GM19023 (cell line): ENCODE data around the gene KCTD10.
A peak's percentile ranks its signal among the peaks of the same experiment; 100 is the strongest.

Experiments used
- ATAC-seq: cut with Tn5 transposase; IDR thresholded peaks from one replicate; pipeline ENCODE4 v1.9.1; 2021; ENCODE audit warnings: mild to moderate bottlenecking, moderate library complexity; ENCODE audit not compliant: unreplicated experiment

Gene KCTD10, protein sequence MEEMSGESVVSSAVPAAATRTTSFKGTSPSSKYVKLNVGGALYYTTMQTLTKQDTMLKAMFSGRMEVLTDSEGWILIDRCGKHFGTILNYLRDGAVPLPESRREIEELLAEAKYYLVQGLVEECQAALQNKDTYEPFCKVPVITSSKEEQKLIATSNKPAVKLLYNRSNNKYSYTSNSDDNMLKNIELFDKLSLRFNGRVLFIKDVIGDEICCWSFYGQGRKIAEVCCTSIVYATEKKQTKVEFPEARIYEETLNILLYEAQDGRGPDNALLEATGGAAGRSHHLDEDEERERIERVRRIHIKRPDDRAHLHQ

GRCh38 chr12:109477185-109477962, at the start of gene KCTD10, which contains the start of gene UBE3B:
TSS of gene KCTD10 (minus strand) at chr12:109477300. CDS start at chr12:109477262, 38 bp downstream.
TSS of gene UBE3B (plus strand) at chr12:109477634. CDS start at chr12:109483552, 5,918 bp downstream.
- ATAC-seq: peak; percentile 90

DNA sequence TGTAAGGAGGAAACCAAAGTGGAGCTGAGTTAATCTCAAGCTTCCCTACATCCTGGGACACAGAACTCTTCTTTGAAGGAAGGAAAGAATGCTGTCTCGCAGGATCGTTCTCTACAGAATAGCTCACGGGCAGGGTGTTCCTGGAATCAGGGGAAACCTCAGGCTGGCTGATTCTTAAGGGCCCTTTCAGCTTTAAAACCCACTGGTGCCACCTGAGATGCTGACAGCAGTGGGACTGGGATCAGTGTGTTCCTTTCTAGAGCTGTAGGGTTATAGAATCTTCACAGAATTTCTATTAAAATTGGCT, 48.1 kb upstream of the KCTD10 start:
- no peak for ATAC-seq

- ATAC-seq: no peak
Observed at GRCh38 chr12:109524466-109525278, 47.6 kb upstream of the KCTD10 start.

DNA sequence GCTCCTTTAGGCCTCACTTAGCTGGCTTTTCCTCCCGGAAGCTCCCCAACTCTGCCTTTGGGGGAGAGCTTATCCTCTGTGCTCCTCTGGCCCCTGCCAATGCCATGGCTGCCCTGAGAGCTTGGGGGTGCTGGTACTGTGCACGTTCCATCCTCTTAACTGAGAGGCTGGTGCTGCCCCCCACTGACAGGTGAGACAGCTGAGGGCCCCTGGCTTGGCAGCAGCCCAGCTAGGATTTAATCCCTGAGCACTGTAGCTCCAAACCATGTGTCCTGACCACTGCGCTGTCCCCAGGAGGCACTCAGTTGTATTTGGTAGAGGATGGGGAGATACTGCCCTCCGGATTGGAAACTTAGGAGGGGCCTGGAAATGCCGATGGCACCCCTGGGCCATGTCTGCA, 46.4 kb upstream of the KCTD10 start:
- ATAC-seq: no peak

- no peak for ATAC-seq
Observed at GRCh38 chr12:109523071-109523470, 46.0 kb upstream of the KCTD10 start.

DNA sequence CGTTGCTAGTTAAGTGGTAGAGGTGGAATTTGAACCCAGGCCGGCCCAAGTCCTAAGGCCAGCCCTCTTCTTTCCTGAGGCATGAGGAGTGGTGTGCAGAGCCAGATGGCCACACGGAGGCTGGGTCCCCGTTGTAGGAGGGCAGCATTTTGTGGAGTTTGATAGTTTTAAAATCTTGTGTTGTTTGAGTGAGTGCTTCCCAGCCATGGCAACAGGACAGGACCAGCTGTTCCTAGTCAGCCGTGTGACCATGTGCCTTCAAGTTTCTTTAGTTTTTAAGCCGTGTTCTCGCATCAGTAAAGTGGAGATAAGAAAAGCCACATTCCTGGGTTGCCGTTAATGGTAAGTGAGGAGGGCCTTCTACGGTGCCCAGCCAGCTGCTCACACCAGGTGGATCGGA, 44.7 kb upstream of the KCTD10 start:
- ATAC-seq: no peak

DNA sequence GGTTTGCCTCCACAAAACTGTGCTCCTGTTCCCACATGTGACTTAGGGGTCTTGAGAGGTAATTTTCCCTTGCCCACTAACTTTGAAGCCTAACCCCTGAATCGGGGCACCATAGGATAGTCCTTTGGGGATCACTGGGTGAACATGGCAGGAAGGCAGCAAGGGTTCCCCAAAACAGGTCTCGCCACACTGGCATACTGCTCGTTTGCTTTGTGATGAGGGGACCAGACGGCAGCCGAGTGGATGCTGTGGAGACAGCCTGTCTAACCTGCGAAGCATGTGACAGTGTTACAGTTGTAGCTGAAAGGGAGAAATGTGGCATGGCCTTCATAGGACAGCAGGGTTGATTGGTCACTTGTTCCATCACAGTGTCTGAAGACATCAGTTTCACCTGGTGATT, 42.7 kb upstream of the KCTD10 start:
- ATAC-seq: no peak

- ATAC-seq: no peak
Observed at GRCh38 chr12:109518820-109519665, 41.9 kb upstream of the KCTD10 start.

- no peak for ATAC-seq
Observed at GRCh38 chr12:109517619-109518018, 40.5 kb upstream of the KCTD10 start.

DNA sequence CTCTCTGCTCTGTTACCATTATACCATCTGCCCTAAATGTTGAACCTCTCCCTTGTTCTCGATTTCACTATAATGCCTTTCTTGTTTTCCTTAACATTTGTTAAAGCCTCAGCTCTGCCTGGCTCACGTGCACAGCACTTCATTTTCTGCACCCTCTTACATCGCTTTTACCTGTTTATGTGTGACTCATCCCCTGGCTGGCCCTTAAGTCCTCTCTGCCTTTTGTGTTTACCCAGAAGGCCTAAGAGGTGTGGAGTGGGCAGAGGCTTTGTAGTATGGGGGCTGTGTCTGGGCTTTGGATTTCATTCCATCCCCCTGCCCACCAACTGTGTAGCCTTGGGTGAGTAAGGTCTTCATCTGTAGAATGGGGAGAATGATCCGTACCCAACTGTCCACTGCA, 36.9 kb upstream of the KCTD10 start:
- ATAC-seq: no peak

- no peak for ATAC-seq
Observed at GRCh38 chr12:109513051-109513450, 36.0 kb upstream of the KCTD10 start.

- ATAC-seq: no peak
Observed at GRCh38 chr12:109512608-109513007, 35.5 kb upstream of the KCTD10 start.

DNA sequence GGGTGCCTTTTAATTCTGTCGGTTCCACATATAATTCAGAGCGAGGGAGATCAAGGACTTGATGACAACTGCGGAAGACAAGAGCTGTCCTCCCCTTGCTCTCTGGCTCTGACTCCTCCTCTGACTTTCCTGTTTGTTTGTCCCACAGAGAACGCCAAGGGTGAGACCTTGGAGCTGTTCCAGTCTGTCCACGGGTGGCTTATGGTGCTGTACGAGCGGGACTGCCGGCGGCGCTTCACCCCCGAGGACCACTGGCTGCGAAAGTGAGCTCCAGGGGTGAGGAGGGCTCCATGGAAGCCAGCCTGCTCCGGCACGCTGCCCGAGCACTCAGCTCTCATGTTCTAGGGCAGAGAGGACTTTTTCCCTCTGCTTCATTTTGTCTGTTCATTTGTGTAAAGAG, 33.1 kb upstream of the KCTD10 start:
- no peak for ATAC-seq

- ATAC-seq: no peak
Observed at GRCh38 chr12:109504068-109504467, 27.0 kb upstream of the KCTD10 start.

- ATAC-seq: no peak
Observed at GRCh38 chr12:109503611-109504010, 26.5 kb upstream of the KCTD10 start.

GRCh38 chr12:109502332-109502731, 25.2 kb upstream of the KCTD10 start:
- ATAC-seq: no peak

DNA sequence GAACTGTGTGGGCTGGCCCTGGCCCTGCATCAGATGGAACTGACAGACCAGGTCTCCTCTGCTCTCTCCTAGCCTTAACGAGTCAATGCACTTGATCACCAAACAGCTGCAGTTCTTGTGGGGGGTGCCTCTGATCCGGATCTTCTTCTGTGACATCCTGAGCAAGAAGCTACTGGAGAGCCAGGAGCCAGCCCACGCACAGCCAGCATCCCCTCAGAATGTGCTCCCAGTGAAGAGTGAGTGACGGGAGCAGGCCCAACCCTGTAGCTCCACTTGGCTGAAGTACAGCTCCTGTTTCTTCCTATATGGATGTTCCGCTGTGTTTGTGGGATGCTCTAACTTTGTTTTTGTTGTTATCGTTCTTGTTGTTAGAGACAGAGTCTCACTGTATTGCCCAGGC, 24.2 kb upstream of the KCTD10 start:
- ATAC-seq: no peak

- no peak for ATAC-seq
Observed at GRCh38 chr12:109500406-109501185, 23.5 kb upstream of the KCTD10 start.

GRCh38 chr12:109497675-109498074, 20.6 kb upstream of the KCTD10 start:
- ATAC-seq: no peak

DNA sequence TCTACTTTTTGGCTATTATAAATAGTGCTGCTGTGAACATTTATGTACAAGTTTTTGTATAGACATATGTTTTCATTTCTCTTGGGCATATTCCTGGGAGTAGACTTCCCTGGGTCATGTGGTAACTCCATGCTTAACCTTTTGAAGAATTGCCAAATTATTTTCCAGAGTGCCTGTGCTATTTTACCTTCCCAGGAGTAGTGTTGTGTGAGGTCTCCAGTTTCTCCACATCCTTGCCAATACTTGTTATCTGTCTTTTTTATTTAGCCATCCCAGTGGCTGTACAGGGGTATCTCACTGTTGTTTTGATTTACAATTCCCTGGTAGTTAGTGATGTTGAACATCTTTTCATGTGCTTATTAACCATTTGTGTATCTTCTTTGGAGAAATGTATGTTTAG, 19.2 kb upstream of the KCTD10 start:
- ATAC-seq: no peak
